ENCODE data around the gene TCOF1.
A peak's percentile ranks its signal among the peaks of the same experiment; 100 is the strongest.

The TCOF1 gene

DNA sequence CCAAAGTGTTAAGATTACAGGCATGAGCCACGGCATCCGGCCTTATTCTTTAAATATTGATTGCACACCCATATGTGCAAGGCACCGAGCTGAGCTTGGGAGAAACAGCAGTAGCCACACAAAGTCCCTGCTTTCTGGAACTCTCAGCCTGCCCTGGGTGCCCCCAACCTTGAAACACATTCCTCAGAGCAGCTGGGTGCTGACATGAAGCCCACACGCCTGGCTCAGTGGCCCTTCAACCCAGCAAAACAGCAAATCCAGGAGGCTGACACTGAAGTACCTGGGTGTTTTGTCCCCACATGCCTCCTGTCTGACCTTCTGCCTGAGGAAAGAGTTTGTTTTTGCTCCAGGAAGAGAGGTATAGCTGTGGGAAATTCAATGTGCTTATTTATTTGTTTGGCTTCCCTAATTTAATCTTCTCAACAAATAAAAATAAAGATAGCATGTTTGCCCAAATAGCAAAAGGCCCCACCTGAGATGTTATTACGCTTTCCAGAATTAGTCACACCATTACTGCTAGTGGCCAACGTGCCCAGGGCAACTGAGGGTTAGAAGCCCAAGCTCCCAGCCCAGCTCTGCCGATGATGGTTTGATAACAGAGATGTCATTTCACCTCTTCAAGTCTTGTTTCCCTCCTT lies 13.4 kb upstream of the TCOF1 start:
- DNase-seq (ENCODE audit: low read depth, low spot score) = no peak
- H3K4me3 ChIP-seq (ENCODE audit: low read length) = no peak overlapping the region

GRCh38 chr5:150345716-150346115 lies 11.8 kb upstream of the TCOF1 start:
- DNase-seq (ENCODE audit: low read depth, low spot score) = no peak
- no peak overlapping the region for H3K4me3 ChIP-seq (ENCODE audit: low read length)

DNA sequence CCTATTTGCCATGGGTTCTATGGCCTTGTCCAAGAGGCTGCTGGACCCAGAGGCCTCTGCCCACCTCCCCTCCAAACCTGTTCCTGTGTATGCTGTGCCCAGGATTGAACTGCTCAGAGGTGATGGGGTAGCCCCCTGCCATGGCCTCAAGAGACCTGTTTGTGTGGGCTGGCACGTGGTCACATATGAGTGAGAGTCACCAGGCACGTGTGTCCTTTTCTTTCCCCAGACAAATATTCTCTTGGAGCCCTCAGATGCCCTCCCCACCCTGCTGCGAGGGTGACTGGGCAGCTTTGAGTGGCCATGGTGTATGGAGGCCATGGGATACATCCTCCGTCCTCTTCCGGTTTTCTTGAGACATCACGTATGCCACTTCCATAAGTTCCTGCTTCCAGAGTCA lies 10.9 kb upstream of the TCOF1 start:
- H3K4me3 ChIP-seq (ENCODE audit: low read length) = no peak overlapping the region
- DNase-seq (ENCODE audit: low read depth, low spot score) = no peak

- no peak for DNase-seq (ENCODE audit: low read depth, low spot score)
- no peak overlapping the region for H3K4me3 ChIP-seq (ENCODE audit: low read length)
Measured at GRCh38 chr5:150347003-150347402, 10.5 kb upstream of the TCOF1 start.

DNA sequence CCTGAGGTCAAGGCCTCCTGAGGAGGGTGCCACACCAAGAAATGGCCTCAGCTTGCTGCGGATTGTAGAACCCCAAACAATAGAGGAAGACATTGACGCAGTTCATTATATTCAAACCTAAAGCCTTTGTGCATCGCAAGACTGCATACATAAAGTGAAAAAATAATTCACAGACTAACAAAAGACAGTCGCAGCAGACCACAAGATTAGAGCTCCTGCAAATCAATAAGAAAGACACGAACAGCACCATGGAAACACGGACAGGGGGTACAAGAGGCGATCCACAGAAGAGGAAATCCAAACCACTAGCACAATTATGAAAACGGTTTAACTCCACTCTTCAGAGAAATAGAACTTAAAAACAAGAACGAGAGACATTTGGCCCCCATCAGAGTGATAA lies 10.0 kb upstream of the TCOF1 start:
- no peak for DNase-seq (ENCODE audit: low read depth, low spot score)
- H3K4me3 ChIP-seq (ENCODE audit: low read length) = no peak overlapping the region

DNA sequence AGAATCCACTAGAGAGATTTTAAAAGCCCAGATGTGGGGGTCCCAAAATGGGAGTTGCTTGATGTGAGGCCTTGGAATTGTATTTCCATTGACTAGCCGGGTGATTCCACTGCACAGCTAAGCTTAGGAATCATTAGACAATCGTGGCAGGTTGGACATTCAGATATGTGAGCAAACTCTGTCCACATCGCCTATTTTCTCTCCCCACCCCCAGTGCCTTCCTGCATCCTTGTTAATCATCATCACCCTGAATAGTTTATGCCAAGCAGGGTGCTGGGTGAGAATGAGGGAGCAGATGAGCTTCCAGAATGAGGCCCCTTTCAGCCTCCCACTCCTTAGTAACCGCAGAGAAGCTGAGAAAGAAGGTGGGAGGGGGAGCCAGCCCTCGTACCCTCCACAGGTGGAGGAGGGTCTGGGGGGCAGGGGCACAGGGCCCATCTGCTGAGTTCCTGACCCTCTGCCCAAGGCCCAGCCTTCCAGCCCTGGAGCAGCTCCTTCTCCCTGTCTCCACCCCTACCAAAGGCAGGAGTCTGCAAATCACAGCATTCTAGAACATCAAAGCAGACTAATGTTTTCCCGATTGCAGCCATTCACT lies 7.7 kb upstream of the TCOF1 start:
- no peak overlapping the region for H3K4me3 ChIP-seq (ENCODE audit: low read length)
- no peak for DNase-seq (ENCODE audit: low read depth, low spot score)

- DNase-seq (ENCODE audit: low read depth, low spot score) = no peak
- no peak overlapping the region for H3K4me3 ChIP-seq (ENCODE audit: low read length)
Measured at GRCh38 chr5:150350524-150351344, 6.8 kb upstream of the TCOF1 start.

- no peak for DNase-seq (ENCODE audit: low read depth, low spot score)
Measured at GRCh38 chr5:150352244-150353031, 5.1 kb upstream of the TCOF1 start.

DNA sequence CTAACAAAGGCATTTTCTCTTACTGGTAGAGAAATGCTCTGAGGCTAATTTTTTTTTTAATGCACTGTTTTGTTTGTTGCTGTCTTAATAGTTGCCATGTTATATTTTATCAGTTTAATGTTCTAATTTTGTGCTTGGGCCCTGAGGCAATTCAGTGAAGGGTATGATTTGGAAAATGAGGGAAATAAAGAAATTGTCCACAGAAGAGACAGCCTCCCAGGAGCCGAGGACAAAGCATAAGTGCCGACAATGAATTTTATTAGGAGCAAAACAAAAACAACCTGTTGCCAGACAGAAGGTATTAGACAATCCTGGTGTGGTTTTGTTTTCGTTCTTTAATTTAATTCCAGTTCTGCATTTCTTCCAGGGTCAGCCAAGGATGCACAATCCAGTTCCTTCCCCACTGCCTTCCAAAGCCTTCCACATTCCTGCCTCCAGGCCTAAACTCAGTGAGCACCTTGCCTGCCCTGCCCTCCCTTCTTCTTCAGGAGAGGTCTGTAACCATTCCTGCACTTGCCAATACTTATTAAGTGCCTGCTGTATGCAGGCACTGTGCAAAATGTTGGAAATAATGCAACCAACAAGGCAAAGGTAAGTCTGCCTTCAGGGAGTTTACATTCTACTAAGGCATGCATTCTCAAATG lies 4.3 kb upstream of the TCOF1 start:
- DNase-seq (ENCODE audit: low read depth, low spot score) = no peak
- H3K4me3 ChIP-seq (ENCODE audit: low read length) = no peak overlapping the region

More at GRCh38 chr5:150352244-150353031, 5.1 kb upstream of the TCOF1 start:
- no peak overlapping the region for H3K4me3 ChIP-seq (ENCODE audit: low read length)

DNA sequence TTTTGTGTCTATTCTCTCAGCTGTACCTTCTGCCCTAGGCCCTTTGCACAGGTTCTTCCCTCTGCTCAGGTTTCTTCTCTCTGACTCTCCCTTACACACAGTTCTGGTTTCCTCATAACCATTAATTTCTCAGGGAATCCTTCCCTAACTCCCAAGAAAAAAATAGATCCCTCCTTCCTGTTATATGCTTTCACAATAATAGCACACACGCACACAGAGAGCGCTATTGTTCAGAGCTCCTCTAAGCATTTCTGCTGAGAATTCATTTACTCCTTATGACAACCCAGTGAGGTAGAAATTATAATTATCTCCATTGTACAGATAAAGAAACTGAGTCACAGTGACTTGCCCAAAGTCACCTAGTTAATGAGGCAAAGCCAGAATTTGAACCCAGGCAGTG lies 1.7 kb upstream of the TCOF1 start:
- DNase-seq (ENCODE audit: low read depth, low spot score) = no peak
- H3K4me3 ChIP-seq (ENCODE audit: low read length) = no peak overlapping the region

DNA sequence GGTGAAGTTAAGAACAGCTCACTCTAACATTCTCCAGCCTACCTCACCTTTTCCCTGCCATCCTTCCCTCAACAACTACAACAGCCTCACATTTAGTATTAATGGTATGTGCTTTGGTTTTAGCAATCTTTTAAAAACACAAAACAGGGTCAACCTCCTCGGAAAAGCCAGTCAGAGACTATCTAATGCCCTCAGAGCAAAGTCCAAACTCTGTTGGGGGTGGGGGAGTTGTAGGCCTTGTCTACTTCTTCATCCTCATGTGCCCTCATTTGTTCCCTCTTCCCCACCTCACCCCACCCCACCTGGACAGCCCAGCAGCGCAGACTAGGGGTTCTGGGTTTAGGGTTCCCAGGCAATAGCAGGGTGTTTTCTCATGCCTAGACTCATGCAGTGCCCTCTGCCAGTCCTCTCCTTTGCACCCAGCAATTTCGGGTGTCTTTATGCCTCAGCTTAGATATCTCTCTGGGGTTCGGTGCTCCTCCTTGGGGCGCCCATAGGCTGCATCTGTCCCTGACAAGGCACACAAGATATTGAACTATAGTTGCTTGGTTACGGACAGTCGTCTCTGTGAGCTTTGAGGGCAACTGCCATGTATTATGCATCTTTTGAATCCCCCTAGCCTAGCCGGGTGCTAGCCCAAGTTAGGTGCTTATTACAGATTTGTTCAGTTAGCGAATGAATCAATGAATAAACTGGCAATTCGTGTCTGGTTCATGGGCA lies 762 bp upstream of the TCOF1 start:
- DNase-seq (ENCODE audit: low read depth, low spot score) = no peak
- H3K4me3 ChIP-seq (ENCODE audit: low read length) = peak overlapping the region; percentile 27

GRCh38 chr5:150358261-150359095 lies 981 bp downstream of the TCOF1 start:
- DNase-seq (ENCODE audit: low read depth, low spot score) = no peak
- peak overlapping the region; percentile 72 for H3K4me3 ChIP-seq (ENCODE audit: low read length)

- DNase-seq (ENCODE audit: low read depth, low spot score) = no peak
- H3K4me3 ChIP-seq (ENCODE audit: low read length) = no peak overlapping the region
Measured at GRCh38 chr5:150361301-150361700, 3.8 kb downstream of the TCOF1 start.

- no peak overlapping the region for H3K4me3 ChIP-seq (ENCODE audit: low read length)
- DNase-seq (ENCODE audit: low read depth, low spot score) = no peak
Measured at GRCh38 chr5:150363185-150363584, 5.7 kb downstream of the TCOF1 start.

DNA sequence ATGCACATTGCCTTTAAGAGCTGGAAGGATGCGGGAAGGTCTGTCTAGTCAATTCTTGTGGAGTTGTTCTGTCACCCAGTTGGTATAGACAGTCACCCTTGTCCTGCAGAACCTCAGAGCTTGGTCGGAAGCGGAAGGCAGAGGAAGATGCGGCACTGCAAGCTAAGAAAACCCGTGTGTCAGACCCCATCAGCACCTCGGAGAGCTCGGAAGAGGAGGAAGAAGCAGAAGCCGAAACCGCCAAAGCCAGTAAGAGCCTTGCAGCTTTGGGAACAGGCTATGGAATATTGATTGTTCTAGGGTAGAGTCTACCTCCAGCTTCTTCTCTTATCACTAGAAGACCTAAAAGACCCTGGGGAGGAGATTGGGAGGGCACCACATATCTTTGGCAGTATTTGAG lies 6.5 kb downstream of the TCOF1 start:
- DNase-seq (ENCODE audit: low read depth, low spot score) = no peak
- no peak overlapping the region for H3K4me3 ChIP-seq (ENCODE audit: low read length)

DNA sequence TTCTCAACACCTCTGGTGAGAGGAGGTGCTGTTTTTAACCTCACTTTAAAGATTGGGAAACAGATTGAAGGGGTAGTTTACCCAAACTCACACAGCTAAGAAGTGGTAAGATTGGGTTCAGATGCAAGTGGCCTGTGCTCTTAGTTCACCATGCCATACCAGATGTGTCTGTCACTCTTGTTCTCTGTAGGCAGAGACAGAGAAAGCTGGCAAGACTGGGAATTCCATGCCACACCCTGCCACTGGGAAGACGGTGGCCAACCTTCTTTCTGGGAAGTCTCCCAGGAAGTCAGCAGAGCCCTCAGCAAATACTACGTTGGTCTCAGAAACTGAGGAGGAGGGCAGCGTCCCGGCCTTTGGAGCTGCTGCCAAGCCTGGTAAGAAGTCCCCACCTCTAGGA lies 11.0 kb downstream of the TCOF1 start:
- no peak overlapping the region for H3K4me3 ChIP-seq (ENCODE audit: low read length)
- DNase-seq (ENCODE audit: low read depth, low spot score) = no peak

GRCh38 chr5:150372639-150373038 lies 15.1 kb downstream of the TCOF1 start:
- H3K4me3 ChIP-seq (ENCODE audit: low read length) = no peak overlapping the region
- DNase-seq (ENCODE audit: low read depth, low spot score) = no peak

GRCh38 chr5:150374651-150375050 lies 17.2 kb downstream of the TCOF1 start:
- H3K4me3 ChIP-seq (ENCODE audit: low read length) = no peak overlapping the region
- DNase-seq (ENCODE audit: low read depth, low spot score) = no peak
